ENCODE data around the gene PLXNA2.

Gene PLXNA2

DNA sequence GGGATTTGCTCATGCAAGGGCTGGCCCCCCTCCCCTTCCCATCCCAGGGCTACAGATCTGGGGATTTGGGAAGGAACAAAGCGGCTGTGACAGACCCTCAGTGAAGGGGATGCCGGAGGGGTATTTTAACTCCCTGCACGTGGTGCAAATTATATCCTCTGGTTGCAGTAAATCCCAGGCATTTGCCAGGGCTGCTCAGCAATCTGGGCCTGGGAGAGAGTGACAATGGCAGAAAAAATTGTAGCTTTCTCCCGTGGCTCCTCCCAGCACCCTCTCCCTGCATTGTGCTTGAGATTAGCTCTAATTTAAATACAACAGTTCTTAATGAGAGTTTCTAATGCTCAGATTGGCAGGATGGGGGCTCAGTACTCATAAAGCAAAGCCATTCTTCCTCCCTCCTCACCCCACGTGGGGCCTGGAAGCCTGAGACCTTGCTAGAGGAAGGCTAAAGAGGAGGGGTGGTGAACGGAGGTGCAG is 203.3 kb downstream of the PLXNA2 start:
- no peak for DNase-seq (ENCODE audit: low read depth)

DNA sequence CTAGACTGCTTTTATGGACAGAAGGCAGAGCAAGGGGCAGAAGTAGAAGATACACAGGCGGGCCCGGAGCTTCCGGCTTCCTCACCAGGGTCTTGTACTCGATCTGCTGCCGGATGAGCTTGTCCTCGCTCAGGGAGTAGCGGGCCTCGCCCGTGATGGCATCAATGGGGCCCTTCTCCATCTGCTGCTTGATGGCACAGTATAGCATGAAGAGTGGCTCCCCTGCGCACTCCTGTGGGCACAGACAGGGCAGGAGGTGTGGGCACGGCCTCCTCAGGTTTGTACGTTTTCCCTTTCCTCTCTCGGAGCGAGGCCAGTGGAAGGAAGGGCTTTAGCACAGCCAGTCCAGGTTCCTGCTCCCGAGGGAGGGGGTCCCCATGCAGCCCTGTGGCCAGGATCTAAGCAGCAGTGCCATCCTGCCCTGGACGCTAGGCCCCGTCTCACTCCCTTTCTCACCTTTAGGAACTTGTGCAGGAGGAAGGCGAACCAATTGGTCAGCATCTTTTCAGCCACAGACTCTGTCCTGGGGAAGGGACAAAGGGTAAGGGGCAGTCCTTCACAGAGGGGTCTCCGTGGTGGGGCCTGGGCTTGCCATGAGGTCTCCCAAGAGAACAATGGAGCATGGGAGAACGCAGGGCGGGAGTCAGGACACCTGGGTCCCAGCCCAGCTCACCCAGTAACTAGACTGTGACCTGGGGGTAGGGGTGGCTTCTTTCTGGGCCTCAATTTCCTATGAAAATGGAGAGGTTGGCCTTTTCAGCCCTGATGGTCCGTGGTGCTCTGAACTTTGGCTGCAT is 204.4 kb downstream of the PLXNA2 start:
- no peak for DNase-seq (ENCODE audit: low read depth)

DNA sequence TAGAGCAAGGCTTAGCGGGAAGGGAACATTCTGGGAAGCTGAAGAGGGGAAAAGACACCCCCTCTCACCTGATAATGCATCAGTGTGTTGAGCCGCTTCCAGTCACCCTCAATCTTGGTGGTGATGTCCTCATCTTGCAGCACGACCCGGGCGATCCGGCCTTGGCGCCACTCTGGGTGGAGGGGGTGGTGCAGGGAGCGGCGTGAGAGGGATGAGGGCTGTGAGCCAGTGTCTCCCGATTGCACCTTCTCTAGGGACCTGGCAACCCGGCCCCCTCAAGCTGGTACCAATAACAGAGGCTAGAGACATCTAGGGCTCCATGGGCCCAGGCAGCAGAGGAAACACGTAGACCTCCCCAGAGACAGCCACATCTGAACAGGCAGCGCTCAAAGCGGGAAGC is 205.9 kb downstream of the PLXNA2 start:
- no peak for DNase-seq (ENCODE audit: low read depth)

DNA sequence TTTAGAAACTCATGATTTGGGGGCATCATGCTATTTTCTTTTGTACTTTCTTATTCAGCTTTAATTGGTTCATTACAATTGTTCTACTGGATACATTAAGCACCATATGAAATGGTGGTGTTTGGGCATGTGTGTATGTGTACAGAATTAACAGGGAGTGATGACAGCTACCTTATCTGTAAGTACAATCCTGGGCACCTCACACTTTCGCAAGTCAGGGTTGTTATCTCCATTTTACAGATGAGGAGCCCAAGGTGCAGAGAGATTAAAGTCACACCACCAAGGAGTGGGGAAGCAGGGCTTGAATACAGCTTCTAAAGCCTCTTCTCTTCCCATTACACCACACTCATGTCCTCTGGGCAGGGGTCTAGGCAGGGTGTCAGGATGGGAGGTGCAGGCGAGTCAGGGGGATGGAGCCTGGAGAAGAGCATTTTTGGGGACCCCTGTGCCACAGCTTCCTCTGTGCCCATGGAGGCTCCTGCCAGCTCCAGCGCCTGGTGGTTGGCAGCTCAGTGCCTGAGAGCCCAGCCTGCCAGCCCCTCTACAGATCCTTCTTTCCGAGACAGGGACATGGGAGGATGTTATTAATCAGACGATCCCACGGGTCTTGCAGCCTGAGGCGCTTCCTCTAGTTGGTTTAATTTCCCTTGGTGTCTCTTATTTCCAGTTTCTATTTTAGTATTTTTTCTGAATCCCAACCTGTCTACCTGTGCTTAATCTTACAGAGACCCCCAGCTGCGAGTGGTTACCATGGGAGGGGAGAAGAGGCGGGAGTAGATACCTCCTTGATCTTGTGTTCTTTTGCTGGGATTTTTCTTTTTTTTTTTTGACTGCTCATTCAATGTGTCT is 207.0 kb downstream of the PLXNA2 start:
- no peak for DNase-seq (ENCODE audit: low read depth)

DNA sequence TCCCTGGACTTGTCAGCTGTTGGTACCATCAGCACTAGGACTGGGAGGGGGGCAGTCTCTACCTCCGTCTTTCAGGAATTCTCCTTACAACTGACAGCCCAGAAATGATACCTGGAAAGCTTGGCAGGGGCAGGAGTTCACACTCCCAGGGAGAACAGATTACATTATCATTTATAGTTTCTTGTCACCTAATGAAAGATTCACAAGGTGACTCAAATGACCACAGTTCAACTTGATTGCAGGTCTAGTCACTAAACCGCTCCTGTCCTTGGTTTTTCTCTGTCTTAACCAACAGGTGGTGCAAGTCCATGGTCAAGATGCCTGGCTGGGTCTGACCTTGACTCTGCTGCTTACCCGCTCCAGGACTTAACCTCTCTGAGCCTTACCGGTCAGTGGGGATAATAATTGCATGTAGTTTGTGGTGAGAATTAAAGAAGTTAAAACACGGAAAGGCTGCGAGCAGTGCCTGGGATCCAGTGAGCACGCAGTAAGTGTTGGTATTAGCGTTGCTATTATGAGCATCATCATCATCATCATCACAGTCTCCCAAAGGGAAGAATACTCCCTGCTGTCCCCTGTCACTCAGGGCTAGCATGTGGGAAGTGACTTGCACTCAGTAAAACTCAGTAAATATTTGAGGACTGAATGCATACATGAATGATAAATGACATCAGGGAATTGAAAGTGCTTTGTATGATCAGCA is 207.9 kb downstream of the PLXNA2 start:
- no peak for DNase-seq (ENCODE audit: low read depth)

DNA sequence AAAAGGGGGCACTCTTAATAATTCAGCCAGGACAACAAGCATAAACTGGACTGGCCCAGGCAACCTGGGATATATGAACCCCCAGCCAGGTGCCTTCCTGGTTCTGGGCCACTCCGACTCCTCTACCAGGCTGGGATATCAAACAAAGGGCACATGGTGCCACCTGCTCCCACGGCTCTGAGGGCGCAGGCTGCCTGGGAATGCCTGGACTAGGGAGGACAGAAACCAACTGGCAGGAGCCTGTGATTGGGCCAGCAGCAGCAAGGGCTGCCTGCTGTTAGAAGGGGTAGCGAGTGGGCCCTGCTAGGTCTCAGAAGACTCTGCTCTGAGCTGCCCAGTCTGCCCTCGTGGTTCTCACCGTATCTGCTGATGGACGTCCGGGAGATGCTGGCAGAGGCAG is 210.0 kb downstream of the PLXNA2 start:
- DNase-seq (ENCODE audit: low read depth): no peak

DNA sequence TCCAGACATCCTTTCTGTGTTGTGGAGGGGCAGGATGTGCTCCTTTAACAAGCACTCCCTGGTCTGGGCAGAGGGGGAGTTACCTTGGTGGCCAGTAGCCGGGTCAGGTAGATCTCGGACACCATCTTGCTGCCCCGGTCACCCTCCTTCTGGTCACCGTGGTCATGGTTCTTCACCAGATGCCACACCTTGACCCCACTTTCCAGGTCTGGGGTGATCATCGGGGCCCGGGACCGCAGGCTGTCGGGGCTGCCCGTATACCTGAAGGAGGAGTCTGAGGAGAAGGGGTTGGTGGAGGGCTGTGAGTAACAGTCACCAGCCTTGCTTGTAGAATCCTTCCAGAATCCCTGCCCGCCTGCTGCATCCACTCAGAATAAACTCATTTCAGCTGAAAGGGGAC is 210.9 kb downstream of the PLXNA2 start:
- no peak for DNase-seq (ENCODE audit: low read depth)

DNA sequence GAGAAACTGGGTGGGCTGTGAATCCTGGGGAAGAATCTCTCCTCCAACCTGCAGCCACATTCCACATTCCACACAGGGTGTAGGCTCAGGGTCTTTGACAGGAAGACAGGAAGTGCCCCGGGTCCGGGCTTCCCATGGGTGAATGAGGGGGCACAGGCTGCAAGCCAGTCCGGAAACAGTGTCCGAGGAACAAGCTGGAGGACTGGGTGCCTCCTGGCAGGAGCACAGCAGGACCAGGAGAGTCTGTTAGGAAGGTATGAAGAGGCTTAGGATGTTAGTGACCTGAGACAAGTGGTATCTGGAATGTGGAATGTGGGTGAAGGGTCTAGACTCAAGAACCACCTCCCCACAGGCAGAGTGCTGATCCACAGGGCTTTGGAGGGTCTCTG is 212.3 kb downstream of the PLXNA2 start:
- DNase-seq (ENCODE audit: low read depth): no peak

DNA sequence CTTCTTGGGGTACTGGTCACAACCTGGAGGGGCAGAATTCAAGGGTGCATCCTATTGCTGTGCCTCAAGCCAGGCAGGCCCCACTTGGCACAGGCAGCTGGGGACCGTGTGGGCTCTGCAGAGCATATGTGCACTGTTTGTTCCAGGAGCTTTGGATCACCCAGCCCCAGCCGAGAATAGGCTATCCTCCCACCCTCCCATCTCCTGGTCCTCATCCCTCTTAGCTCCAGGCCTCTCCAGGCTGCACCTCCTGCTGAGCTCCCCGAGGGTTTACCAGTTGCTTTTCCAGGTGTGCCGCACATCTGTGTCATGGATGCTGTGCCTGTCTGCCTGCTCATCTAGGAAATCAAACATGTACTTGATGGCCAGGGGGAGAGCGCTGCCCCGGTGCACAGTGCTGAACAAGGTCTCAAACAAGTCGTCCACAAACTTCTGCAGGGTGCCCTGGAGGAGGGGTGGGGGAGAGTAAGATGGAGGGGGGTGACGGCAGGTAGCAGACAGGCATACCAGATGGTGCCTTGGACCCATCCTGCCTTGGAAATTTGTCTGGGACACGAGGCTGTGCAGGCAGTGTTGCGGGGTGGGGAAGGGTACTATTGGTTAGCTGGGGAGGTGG is 212.8 kb downstream of the PLXNA2 start:
- DNase-seq (ENCODE audit: low read depth): no peak

DNA sequence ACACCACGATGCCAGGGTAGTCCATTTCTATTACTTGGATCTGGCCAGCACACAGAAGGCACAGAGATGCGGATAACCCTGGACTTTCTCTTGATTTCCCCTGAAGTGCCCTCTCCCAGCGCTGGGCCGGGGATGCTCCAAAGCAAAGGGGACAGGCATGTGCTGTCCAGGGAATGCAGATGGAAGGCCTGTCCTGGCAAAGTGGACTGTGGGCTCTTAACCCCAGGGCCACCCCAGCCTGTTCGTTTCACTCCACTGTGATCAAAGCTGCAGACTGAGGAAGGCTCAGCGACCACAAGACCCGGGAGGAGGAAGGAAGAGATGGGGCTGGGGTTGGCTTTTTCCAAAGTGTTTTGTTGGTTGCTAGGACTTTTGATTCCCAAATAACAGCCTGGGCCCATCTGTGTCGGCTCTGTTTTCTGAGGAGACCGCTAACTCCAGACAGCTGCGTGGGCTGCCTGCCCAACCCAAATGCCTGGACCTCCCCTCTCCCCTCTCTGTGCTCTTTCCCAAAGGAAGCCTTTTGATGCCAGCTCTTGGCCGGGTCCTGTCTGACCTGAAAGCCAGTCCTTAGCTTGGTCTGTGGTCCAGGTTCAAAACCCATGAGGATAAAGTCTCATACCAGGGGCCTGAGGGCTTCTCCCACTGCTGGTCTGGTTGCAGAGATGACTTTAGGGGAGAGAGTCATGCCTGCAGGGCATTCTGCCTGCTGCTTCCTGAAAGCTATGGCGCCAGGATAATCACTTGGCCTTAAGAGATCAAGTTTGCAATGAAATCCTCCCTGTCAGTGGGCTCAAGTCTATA is 213.7 kb downstream of the PLXNA2 start:
- DNase-seq (ENCODE audit: low read depth): no peak

DNA sequence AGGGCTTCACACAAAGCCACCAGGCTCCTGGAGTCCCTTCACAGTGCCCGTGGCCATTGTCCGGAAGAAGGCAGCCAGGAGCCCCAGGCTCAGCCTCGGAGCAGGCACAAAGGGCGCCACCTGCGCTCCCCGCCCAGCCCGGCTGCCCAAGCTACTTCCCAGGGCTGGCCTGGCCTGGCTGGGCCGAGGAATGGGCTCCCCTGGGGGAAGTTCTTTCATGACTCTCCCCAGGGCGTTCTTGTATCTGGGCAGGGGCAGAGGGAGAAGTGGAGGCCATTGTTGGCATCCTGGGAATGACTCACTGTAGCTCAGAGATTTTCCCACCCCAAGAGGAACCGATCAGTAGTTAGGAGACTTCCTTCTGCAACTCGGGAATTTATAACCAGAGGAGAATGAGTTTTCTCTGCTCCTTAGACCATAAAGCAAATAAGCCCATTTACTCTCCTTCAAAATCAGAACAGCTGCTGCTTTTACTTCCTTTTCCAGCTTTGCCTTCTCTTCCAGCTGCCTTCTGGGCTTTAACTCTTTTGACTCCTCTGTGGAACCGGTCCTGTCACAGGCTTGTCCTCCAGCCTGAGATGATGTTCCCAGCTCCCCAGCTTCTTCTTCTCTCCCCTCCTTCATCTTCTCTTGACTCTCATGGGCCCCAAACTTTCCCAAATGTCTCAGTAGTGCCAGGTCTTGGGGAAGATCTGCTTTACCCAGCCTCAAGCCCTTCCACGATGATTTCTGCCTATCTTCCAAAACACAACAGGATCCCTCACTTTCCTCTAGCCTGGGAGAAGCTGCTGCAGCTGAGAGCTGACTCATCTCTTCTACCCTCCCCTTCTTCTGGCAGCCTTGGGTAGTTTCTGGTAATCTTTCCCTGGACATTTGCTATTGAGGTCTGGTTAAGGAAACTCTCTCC is 214.6 kb downstream of the PLXNA2 start:
- no peak for DNase-seq (ENCODE audit: low read depth)

DNA sequence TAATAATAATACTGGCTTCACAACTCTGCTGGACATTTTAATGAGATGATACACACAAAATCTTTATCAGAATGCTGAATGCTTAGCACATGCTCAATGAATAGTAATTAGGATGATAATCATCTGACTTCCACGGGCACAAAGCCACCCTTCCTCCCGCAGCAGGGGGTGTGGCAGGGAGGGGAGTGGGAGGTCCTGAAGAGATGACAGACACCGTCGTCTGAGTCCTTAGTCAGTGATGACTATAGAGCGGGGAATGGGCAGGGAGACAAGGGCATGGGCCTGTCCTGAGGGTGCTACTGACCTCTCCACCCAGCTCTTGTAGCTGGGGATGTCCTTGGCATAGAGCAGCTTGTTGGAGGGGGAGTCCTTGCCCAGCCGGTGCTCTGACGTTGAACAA is 215.7 kb downstream of the PLXNA2 start:
- no peak for DNase-seq (ENCODE audit: low read depth)

DNA sequence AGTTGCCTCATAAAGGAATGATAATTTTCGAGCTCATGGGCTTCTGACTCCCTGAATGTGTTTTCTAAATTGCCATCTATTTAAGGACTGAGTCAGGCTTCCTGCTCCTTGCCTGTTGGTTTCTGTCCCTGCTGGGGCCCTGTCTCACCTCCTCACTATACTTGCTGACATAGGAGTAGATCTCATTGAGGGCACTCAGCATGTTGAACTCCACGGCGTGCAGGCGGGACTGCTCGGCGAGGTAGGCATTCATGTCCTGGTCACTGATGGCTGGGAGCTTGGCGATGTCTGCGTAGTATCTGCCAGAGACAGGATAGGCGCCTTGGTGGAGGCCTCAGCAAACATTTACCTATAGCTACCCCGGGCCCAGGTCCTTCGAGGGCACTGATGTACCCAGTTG is 216.3 kb downstream of the PLXNA2 start:
- DNase-seq (ENCODE audit: low read depth): no peak

DNA sequence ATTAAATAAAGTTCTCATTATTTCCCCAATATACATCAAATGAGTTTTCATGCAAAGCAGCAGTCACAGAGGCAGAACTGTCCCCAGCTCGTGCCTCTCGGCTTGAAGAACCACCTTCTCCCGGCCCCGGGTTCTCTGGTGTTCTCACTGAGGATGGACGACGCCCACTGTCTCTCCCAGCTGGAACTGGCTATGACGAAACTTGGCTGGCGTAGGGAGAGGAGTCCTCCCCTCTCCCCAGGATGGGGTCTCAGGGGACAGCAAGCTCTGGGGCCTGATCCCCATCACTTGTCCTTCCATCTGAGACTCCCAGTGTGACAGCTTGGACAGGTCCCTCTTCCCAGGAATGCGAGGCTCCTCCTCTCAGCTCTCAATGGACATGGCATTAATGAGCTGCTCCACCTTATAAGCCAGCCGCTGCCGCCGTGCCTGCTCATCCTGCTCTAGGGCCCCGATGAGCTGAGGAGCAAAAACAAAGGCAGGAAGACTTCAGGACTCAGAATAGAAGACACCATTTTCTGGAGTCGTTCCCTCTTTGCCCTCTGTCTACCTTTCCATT is 217.2 kb downstream of the PLXNA2 start:
- no peak for DNase-seq (ENCODE audit: low read depth)

DNA sequence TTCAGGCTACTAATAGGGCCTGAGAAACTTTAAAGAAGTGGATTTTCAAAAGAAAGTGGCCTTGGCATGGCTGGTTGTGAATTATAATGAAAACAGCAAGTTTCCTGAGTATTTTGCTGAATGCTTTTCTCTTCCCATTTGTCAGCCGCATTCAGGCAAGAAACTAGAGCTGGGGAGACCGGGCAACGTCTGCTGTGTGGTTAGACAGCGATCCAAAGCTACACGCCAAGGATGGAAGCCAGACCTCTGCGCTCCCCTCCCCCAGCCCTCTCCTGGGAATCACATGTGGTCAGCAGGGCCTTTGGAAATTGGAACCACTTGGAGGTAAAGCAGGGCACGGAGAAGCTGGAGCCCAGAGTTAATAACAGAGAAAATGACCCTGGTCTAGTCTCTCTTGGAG is 219.2 kb downstream of the PLXNA2 start:
- DNase-seq (ENCODE audit: low read depth): no peak

DNA sequence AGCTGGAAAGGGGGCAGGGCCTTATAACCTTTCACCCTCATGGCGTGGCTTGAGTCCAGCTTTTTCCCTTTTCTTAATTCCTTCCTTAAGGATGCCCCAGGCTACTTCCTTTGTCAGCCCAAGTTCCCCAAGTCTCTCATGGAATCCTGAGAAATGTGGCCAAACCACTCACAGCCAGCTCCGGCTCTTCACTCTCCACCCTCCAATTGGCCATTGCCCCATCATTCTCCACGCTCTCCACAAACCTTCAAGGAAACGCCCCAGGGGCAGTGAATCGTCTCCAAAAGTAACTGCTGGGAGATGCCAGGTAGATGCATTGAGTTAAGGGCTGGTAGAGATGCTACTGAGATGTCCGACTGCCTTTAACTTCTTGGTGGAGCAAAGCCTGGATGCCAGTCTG is 219.8 kb downstream of the PLXNA2 start:
- no peak for DNase-seq (ENCODE audit: low read depth)

DNA sequence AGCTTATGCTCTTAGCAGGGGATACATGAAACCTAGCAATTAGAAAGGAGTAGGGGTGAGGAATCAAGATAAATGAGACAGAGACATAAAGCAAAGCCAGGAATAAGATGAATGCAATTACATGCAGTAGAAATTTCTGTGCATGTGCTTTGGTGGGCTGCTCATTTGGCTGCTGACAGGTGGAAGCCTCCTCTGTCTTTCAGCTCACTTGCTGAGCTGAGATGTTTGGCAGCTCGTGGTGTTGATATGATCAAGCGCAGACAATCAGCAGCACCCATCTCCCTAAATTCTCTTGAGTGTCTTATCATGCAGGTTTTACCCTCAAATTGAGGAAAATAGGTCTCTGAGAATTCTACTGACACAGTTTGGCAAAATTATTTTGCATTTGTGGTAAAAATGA is 224.9 kb downstream of the PLXNA2 start:
- no peak for DNase-seq (ENCODE audit: low read depth)

DNA sequence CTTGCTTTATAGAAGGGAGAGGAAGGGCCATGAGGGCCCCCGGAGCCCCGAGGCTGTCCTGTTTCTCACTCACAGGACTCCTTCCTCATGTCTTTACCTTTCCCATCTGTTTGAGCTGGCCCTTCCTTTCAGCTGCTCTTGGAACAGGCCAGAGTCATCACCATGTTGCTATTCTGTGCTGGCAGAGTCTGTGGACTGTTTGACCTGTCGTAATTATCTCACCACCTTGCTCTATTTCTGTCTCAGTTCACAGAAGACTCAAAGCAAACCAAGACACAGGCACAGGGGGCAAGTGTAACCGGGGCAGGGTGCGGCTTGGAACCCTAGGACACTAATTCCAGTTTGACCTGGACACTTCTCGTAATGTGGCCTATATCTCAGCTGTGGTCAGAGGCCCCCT is 228.9 kb downstream of the PLXNA2 start:
- DNase-seq (ENCODE audit: low read depth): no peak

DNA sequence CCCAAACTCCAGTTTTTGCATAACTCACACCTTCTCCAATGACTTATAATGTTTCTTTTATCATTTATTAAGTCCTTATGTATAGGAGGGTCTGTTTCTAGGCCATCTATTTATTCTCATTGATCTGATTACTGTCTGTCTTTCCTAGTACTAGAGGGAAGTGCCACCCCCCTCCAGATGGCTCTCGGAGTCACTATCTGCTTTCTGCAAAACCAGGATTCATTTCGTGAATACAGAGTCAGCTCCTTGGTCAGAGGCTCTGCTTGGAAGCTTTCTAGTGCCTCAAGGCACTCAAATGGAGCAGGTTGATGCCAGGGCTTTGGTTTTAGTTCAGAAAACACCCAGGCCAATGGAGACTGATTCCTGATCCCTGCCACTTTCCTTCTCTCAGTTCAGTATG is 231.0 kb downstream of the PLXNA2 start:
- no peak for DNase-seq (ENCODE audit: low read depth)

DNA sequence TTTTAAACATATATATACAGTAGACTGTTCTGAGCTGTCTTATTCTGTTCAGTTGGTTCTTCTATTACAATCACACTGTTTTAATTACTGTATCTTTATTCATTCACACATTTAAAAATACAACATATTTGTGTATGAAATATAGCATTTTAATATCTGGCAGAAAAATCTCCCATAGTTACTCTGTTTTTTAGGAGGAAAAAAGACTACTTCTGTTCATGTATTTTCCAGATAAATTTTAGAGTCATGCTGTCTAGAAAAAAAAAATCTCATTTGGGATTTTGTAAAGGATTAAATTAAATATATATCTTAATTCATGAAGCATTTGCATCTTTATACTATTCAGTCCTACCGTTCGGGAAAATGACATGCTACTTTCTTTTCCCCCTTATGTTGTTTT is 231.5 kb downstream of the PLXNA2 start:
- no peak for DNase-seq (ENCODE audit: low read depth)
